Stimulated activated CD8-positive, alpha-beta memory T cell treated with anti-CD3 and anti-CD28 coated beads, Interleukin-2, amount 100 ng/mL, for 1 hour (primary cell): Measurements from ENCODE around the gene THADA.

Source experiments
- DNase-seq, 2 donors: peaks; one replicate each; pipeline ENCODE4 v3.0.0-alpha.2; 2020; ENCODE audit warnings: low read depth in 2 of 2

Gene THADA

GRCh38 chr2:43276962-43277391 lies 318.9 kb downstream of the THADA start:
- DNase-seq: no peak

GRCh38 chr2:43276266-43276941 lies 319.4 kb downstream of the THADA start:
- no peak for DNase-seq

GRCh38 chr2:43274721-43275120 lies 321.1 kb downstream of the THADA start:
- DNase-seq: no peak

GRCh38 chr2:43274055-43274454 lies 321.8 kb downstream of the THADA start:
- no peak for DNase-seq

- no peak for DNase-seq
Observed at GRCh38 chr2:43273529-43273928, 322.3 kb downstream of the THADA start.

- DNase-seq: no peak
Observed at GRCh38 chr2:43270930-43271615, 324.8 kb downstream of the THADA start.

GRCh38 chr2:43270461-43270860 lies 325.4 kb downstream of the THADA start:
- no peak for DNase-seq

GRCh38 chr2:43269706-43270105 lies 326.1 kb downstream of the THADA start:
- DNase-seq: no peak

- no peak for DNase-seq
Observed at GRCh38 chr2:43269074-43269572, 326.7 kb downstream of the THADA start.

- DNase-seq: no peak
Observed at GRCh38 chr2:43268066-43268953, 327.5 kb downstream of the THADA start.

- no peak for DNase-seq
Observed at GRCh38 chr2:43267381-43267780, 328.5 kb downstream of the THADA start.

- DNase-seq: no peak
Observed at GRCh38 chr2:43266711-43267111, 329.1 kb downstream of the THADA start.

GRCh38 chr2:43265421-43265820 lies 330.4 kb downstream of the THADA start:
- no peak for DNase-seq

- no peak for DNase-seq
Observed at GRCh38 chr2:43265001-43265400, 330.8 kb downstream of the THADA start.

GRCh38 chr2:43262951-43263350 lies 332.9 kb downstream of the THADA start:
- DNase-seq: no peak

- DNase-seq: no peak
Observed at GRCh38 chr2:43262239-43262638, 333.6 kb downstream of the THADA start.

- DNase-seq: no peak
Observed at GRCh38 chr2:43259512-43259911, 336.3 kb downstream of the THADA start.

GRCh38 chr2:43258547-43259156 lies 337.2 kb downstream of the THADA start:
- no peak for DNase-seq

- no peak for DNase-seq
Observed at GRCh38 chr2:43255296-43255910, 340.4 kb downstream of the THADA start.

- no peak for DNase-seq
Observed at GRCh38 chr2:43254331-43254730, 341.5 kb downstream of the THADA start.

GRCh38 chr2:43251171-43251731 lies 344.6 kb downstream of the THADA start:
- no peak for DNase-seq
